Measurements from ENCODE around the gene IFT52.
"Not testable (repeated sequence)": the region's sequence is repeated elsewhere in the genome, so short reads cannot be mapped to it uniquely, and the experiment has no call there.

The IFT52 gene

GRCh38 chr20:43642548-43642947, 51.8 kb downstream of the IFT52 start:
- H3K9ac ChIP-seq (ENCODE audit: insufficient read length): no peak overlapping the region
- no peak for DNase-seq (ENCODE audit: low read depth, low spot score)
- H3K4me3 ChIP-seq: no peak overlapping the region
- TF ChIP-seq POLR2AphosphoS5 (IDR thresholded peaks at IDR 0.05; ENCODE audit: borderline replicate concordance, low read depth, low read length) (no peak), FOXP2 (optimal IDR thresholded peaks at IDR 0.05; ENCODE audit: control extremely low read depth, extremely low read length, insufficient read depth) (no peak), EZH2 (IDR thresholded peaks at IDR 0.05) (no peak)
- H3K36me3 ChIP-seq (ENCODE audit: insufficient read depth, low read length): peaks cover 25% of the 10 kb centered on the region
- H3K27ac ChIP-seq: no peak overlapping the region
- H3K9me3 ChIP-seq (ENCODE audit: low read depth, low read length): no peaks in the 10 kb centered on the region

DNA sequence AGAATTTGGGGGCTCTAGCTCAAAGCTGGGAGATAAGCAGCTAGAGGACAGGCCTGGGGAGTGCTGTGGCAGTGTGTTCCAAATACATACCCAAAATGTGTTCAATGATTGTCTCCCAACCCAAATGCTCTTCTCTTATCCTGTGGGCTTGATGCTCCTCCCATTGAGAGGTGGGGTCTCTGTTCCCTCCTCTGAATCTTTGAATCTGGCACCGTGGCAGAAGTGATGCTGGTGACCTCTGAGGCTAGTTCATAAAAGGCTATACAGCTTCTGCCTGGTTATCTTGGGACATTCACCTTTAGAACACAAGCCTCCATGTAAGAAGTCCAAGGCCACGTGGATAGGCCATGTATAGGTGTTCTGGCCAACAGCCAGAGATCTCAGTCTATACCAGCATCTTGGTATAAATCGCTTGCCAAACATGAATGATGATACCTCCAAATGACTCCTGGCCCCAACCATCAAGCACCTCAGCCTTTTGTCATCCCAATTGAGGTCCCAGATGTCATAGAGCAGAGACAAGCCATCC, 60.3 kb downstream of the IFT52 start:
- H3K27ac ChIP-seq: no peak overlapping the region
- no peak for DNase-seq (ENCODE audit: low read depth, low spot score)
- peaks cover 7% of the 10 kb centered on the region for H3K36me3 ChIP-seq (ENCODE audit: insufficient read depth, low read length)
- H3K4me3 ChIP-seq: no peak overlapping the region
- no peaks in the 10 kb centered on the region for H3K9me3 ChIP-seq (ENCODE audit: low read depth, low read length)
- no peak overlapping the region for H3K9ac ChIP-seq (ENCODE audit: insufficient read length)
- no peak for TF ChIP-seq POLR2AphosphoS5 (IDR thresholded peaks at IDR 0.05; ENCODE audit: borderline replicate concordance, low read depth, low read length)
- TF ChIP-seq EZH2 (IDR thresholded peaks at IDR 0.05): no peak
- no peak for TF ChIP-seq FOXP2 (optimal IDR thresholded peaks at IDR 0.05; ENCODE audit: control extremely low read depth, extremely low read length, insufficient read depth)

DNA sequence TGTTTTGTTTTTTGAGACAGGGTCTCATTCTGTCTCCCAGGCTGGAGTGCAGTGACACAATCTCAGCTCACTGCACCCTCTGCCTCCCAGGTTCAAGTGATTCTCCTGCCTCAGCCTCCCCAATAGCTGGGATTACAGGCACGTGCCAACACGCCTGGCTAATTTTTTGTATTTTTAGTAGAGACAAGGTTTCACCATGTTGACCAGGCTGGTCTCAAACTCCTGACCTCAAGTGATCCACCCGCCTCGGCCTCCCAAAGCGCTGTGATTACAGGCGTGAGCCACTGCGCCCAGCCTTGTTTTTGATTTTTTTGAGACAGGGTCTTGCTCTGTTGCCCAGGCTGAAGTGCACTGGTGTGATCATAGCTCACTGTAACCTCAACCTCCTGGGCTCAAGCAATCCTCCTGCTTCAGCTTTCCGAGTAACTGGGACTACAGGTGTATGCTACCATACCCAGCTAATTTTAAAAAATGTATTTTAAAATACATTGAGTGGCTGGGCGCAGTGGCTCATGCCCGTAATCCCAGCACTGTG, 61.0 kb downstream of the IFT52 start:
- DNase-seq (ENCODE audit: low read depth, low spot score); H3K9me3 ChIP-seq (ENCODE audit: low read depth, low read length); H3K4me3 ChIP-seq; H3K36me3 ChIP-seq (ENCODE audit: insufficient read depth, low read length); H3K27ac ChIP-seq; H3K9ac ChIP-seq (ENCODE audit: insufficient read length): not testable (repeated sequence)

DNA sequence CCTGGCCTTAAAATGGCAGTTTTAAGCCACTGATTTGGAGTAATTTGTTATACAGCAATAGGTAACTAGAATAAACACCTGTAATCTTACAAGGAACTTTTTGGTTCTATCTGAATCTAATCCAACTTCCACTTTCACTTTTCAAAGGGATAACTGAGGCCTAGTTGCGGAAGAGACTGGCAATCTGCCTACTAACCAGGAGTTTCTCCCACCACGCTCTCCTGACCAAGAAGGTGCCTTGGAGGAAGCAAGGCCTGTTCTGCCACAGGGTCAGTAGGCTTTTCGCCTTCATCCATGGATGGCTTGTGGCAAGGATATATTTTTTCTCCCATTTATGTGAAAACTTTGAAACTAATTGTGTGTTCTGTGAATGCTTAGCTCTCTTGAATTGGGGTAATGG, 63.2 kb downstream of the IFT52 start:
- 0 out of 2 replicates have a peak overlapping the region, but pooled peaks have one; percentile 46 for H3K27ac ChIP-seq
- no peak for DNase-seq (ENCODE audit: low read depth, low spot score)
- no peak for TF ChIP-seq POLR2AphosphoS5 (IDR thresholded peaks at IDR 0.05; ENCODE audit: borderline replicate concordance, low read depth, low read length)
- TF ChIP-seq FOXP2 (optimal IDR thresholded peaks at IDR 0.05; ENCODE audit: control extremely low read depth, extremely low read length, insufficient read depth): no peak
- no peak for TF ChIP-seq EZH2 (IDR thresholded peaks at IDR 0.05)
- no peak overlapping the region for H3K4me3 ChIP-seq
- no peaks in the 10 kb centered on the region for H3K9me3 ChIP-seq (ENCODE audit: low read depth, low read length)
- H3K36me3 ChIP-seq (ENCODE audit: insufficient read depth, low read length): no peaks in the 10 kb centered on the region
- no peak overlapping the region for H3K9ac ChIP-seq (ENCODE audit: insufficient read length)

- not testable (repeated sequence) for H3K27ac ChIP-seq; H3K9me3 ChIP-seq (ENCODE audit: low read depth, low read length); H3K36me3 ChIP-seq (ENCODE audit: insufficient read depth, low read length); H3K4me3 ChIP-seq; DNase-seq (ENCODE audit: low read depth, low spot score); H3K9ac ChIP-seq (ENCODE audit: insufficient read length)
Observed at GRCh38 chr20:43655176-43655575, 64.4 kb downstream of the IFT52 start.

DNA sequence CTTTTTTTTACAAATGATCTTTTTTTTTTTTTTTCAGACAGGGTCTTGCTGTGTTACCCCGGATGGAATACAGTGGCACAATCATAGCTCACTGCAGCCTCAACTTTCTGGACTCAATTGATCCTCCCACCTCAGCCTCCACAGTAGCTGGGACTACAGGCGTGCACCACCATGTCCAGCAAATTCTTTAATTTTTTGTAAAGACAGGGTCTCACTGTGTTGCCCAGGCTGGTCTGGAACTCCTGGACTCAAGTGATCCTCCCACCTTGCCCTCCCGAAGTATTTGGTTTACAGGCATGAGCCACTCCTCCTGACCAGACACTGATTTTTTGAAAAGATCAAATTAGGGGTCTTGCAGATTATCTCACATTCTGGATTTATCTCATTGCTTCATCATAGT, 65.2 kb downstream of the IFT52 start:
- Histone ChIP-seq H3K27ac (no peak overlapping the region), H3K4me3 (no peak overlapping the region), H3K9me3 (ENCODE audit: low read depth, low read length) (no peaks in the 10 kb centered on the region), H3K36me3 (ENCODE audit: insufficient read depth, low read length) (no peaks in the 10 kb centered on the region), H3K9ac (ENCODE audit: insufficient read length) (no peak overlapping the region)
- DNase-seq (ENCODE audit: low read depth, low spot score): no peak
- TF ChIP-seq EZH2 (IDR thresholded peaks at IDR 0.05) (no peak), POLR2AphosphoS5 (IDR thresholded peaks at IDR 0.05; ENCODE audit: borderline replicate concordance, low read depth, low read length) (no peak), FOXP2 (optimal IDR thresholded peaks at IDR 0.05; ENCODE audit: control extremely low read depth, extremely low read length, insufficient read depth) (no peak)

DNA sequence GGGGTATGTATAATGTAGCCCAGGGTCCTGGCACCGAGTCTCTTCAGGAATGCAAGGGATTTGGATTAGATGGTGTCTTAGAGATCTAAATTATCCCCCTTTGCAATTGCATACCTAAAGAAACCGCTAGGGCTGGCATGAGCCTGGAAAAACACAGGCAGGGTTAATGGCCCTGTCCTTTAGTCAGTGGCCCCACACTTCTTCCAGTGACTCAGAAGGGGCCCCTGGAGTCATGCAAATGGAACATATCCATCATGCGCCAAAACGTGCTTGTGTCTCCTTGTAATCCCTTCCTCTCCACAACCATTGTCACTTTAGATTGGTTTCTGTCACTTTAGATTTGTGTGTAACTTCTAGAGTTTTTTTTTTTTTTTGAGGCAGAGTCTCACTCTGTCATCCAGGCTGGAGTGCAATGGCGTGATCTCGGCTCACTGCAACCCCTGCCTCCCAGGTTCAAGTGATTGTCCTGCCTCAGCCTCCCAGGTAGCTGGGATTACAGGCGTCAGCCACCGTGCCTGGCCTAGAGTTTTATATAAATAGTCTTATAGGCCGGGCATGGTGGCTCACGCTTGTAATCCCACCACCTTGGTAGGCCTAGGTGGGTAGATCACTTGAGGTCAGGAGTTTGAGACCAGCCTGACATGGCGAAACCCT, 67.5 kb downstream of the IFT52 start:
- DNase-seq (ENCODE audit: low read depth, low spot score): no peak
- peak overlapping the region; percentile 93 for H3K4me3 ChIP-seq
- no peaks in the 10 kb centered on the region for H3K36me3 ChIP-seq (ENCODE audit: insufficient read depth, low read length)
- H3K9ac ChIP-seq (ENCODE audit: insufficient read length): peak overlapping the region; percentile 78
- no peak for TF ChIP-seq FOXP2 (optimal IDR thresholded peaks at IDR 0.05; ENCODE audit: control extremely low read depth, extremely low read length, insufficient read depth)
- TF ChIP-seq POLR2AphosphoS5 (IDR thresholded peaks at IDR 0.05; ENCODE audit: borderline replicate concordance, low read depth, low read length): no peak
- no peak for TF ChIP-seq EZH2 (IDR thresholded peaks at IDR 0.05)
- no peak overlapping the region for H3K27ac ChIP-seq
- no peaks in the 10 kb centered on the region for H3K9me3 ChIP-seq (ENCODE audit: low read depth, low read length)

- Histone ChIP-seq H3K36me3 (ENCODE audit: insufficient read depth, low read length) (no peaks in the 10 kb centered on the region), H3K27ac (no peak overlapping the region), H3K9me3 (ENCODE audit: low read depth, low read length) (no peaks in the 10 kb centered on the region), H3K9ac (ENCODE audit: insufficient read length) (no peak overlapping the region), H3K4me3 (no peak overlapping the region)
- no peak for DNase-seq (ENCODE audit: low read depth, low spot score)
- TF ChIP-seq POLR2AphosphoS5 (IDR thresholded peaks at IDR 0.05; ENCODE audit: borderline replicate concordance, low read depth, low read length) (no peak), FOXP2 (optimal IDR thresholded peaks at IDR 0.05; ENCODE audit: control extremely low read depth, extremely low read length, insufficient read depth) (no peak), EZH2 (IDR thresholded peaks at IDR 0.05) (no peak)
Observed at GRCh38 chr20:43658723-43659419, 68.1 kb downstream of the IFT52 start.

All from SK-N-MC (cell line).